HEK293 (cell line): ENCODE results near the gene PTPRK.

Experiments
- CTCF ChIP-seq: fragments of 450-650 bp; formaldehyde crosslinking; IDR thresholded peaks from 2 replicates; pipeline ENCODE4 v1.5.1; 2016; ENCODE audit warnings: missing biosample characterization, missing genetic modification characterization
- FEZF1 ChIP-seq: fragments of 450-650 bp; formaldehyde crosslinking; IDR thresholded peaks from 2 replicates; pipeline ENCODE4 v1.5.1; 2016; ENCODE audit warnings: missing biosample characterization, missing genetic modification characterization
- REST ChIP-seq: fragments of 450-650 bp; formaldehyde crosslinking; IDR thresholded peaks from 2 replicates; pipeline ENCODE4 v1.5.1; 2016; ENCODE audit warnings: missing biosample characterization, missing genetic modification characterization
- SETDB1 ChIP-seq: IDR thresholded peaks from one replicate; pipeline ENCODE4 v1.6.1; 2017; ENCODE audit warnings: mild to moderate bottlenecking, low read length, moderate library complexity, mixed read lengths; ENCODE audit not compliant: insufficient read length
- ZBTB11 ChIP-seq: fragments of 450-650 bp; formaldehyde crosslinking; conservative IDR thresholded peaks from 2 replicates; pipeline ENCODE4 v1.5.1; 2016; ENCODE audit warnings: low read depth, missing biosample characterization, missing genetic modification characterization
- ZEB2 ChIP-seq: fragments of 450-650 bp; formaldehyde crosslinking; IDR thresholded peaks from 2 replicates; pipeline ENCODE4 v1.5.1; 2016; ENCODE audit warnings: missing biosample characterization, missing genetic modification characterization
- ZNF2 ChIP-seq: fragments of 450-650 bp; formaldehyde crosslinking; IDR thresholded peaks from 2 replicates; pipeline ENCODE4 v1.5.1; 2016; ENCODE audit warnings: missing biosample characterization, missing genetic modification characterization
- ZNF548 ChIP-seq: fragments of 450-650 bp; formaldehyde crosslinking; IDR thresholded peaks from 2 replicates; pipeline ENCODE4 v1.5.1; 2016; ENCODE audit warnings: missing biosample characterization, missing genetic modification characterization
- ZNF707 ChIP-seq: fragments of 450-650 bp; formaldehyde crosslinking; IDR thresholded peaks from 2 replicates; pipeline ENCODE4 v1.5.1; 2016; ENCODE audit warnings: missing biosample characterization, missing genetic modification characterization
- ZNF747 ChIP-seq: fragments of 450-650 bp; formaldehyde crosslinking; IDR thresholded peaks from 2 replicates; pipeline ENCODE4 v1.5.1; 2016; ENCODE audit warnings: missing biosample characterization, missing genetic modification characterization
- ZNF768 ChIP-seq: fragments of 450-650 bp; formaldehyde crosslinking; IDR thresholded peaks from 2 replicates; pipeline ENCODE4 v1.5.1; 2018; ENCODE audit warnings: missing biosample characterization, mild to moderate bottlenecking, missing genetic modification characterization
- ZNF792 ChIP-seq: fragments of 450-650 bp; formaldehyde crosslinking; IDR thresholded peaks from 2 replicates; pipeline ENCODE4 v1.5.1; 2016; ENCODE audit warnings: missing biosample characterization, missing genetic modification characterization

GRCh38 chr6:128174724-128175123, 345.7 kb downstream of the PTPRK start:
- TF ChIP-seq ZNF747 (no peak), ZNF2 (tag by site-specific recombination) (no peak), ZEB2 (tag by site-specific recombination) (no peak), ZNF548 (tag by site-specific recombination) (no peak), ZNF792 (tag by site-specific recombination) (no peak), CTCF (no peak), SETDB1 (no peak), FEZF1 (tag by site-specific recombination) (no peak), ZBTB11 (tag by site-specific recombination) (no peak), ZNF707 (tag by site-specific recombination) (no peak), ZNF768 (tag by site-specific recombination) (no peak), REST (no peak)
